GM12878 (cell line): ENCODE results near the gene HK1. TPM values are rescaled to one million over a fixed set of nuclear protein-coding genes. Genes with fewer than 3 reads are reported as not detected.
A peak's percentile ranks its signal among the peaks of the same experiment; 100 is the strongest.

ENCODE experiments used
- BHLHE40 ChIP-seq, 2 experiments: fragments of 450-650 bp in 1 of 2; IDR thresholded peaks; 2 replicates each; pipeline ENCODE4 v1.6.1; 2011 to 2017; ENCODE audit warnings: low read depth in 2 of 2, borderline replicate concordance in 1 of 2, improper control_type of control experiment in 1 of 2, low read length in 1 of 2, mild to moderate bottlenecking in 1 of 2
- CBX5 ChIP-seq: sonication (generic); IDR thresholded peaks from 2 replicates; pipeline ENCODE4 v1.6.1; 2016; ENCODE audit warnings: low read depth, moderate library complexity, mild to moderate bottlenecking, inconsistent platforms
- CHD1 ChIP-seq: IDR thresholded peaks from 2 replicates; pipeline ENCODE4 v1.6.1; 2012; ENCODE audit warnings: low read depth, low read length, improper control_type of control experiment
- CHD2 ChIP-seq: IDR thresholded peaks from 2 replicates; pipeline ENCODE4 v1.6.1; 2011; ENCODE audit warnings: low read depth, low read length, improper control_type of control experiment, borderline replicate concordance
- CHD4 ChIP-seq: fragments of 200-600 bp; sonication (generic); IDR thresholded peaks from 2 replicates; pipeline ENCODE4 v1.6.1; 2016; ENCODE audit warnings: mild to moderate bottlenecking
- CREB1 ChIP-seq: IDR thresholded peaks from 2 replicates; pipeline ENCODE4 v1.6.1; 2012; ENCODE audit warnings: low read depth, mild to moderate bottlenecking, inconsistent platforms
- CREM ChIP-seq: IDR thresholded peaks from 2 replicates; pipeline ENCODE4 v1.6.1; 2014; ENCODE audit warnings: antibody characterized with exemption, low read depth
- FOXK2 ChIP-seq: fragments of 450-650 bp; IDR thresholded peaks from 2 replicates; pipeline ENCODE4 v1.6.1; 2017; ENCODE audit warnings: mild to moderate bottlenecking, moderate library complexity
- FOXM1 ChIP-seq: IDR thresholded peaks from 2 replicates; pipeline ENCODE4 v1.6.1; 2012; ENCODE audit warnings: low read depth, mild to moderate bottlenecking, inconsistent platforms, low read length, moderate library complexity
- GATAD2B ChIP-seq: fragments of 450-650 bp; conservative IDR thresholded peaks from 2 replicates; pipeline ENCODE4 v1.6.1; 2017; ENCODE audit warnings: low read depth, mild to moderate bottlenecking, moderate library complexity
- HDAC2 ChIP-seq: fragments of 200-600 bp; sonication (generic); IDR thresholded peaks from 2 replicates; pipeline ENCODE4 v1.6.1; 2017
- MEF2B ChIP-seq: fragments of 450-650 bp; IDR thresholded peaks from 2 replicates; pipeline ENCODE4 v1.6.1; 2018; ENCODE audit warnings: mild to moderate bottlenecking, moderate library complexity; ENCODE audit not compliant: partially characterized antibody, poor library complexity, severe bottlenecking
- POLR2A ChIP-seq: IDR thresholded peaks from 2 replicates; pipeline ENCODE4 v1.6.1; 2011; ENCODE audit warnings: low read depth, mild to moderate bottlenecking, low read length
- POU2F2 ChIP-seq: IDR thresholded peaks from 3 replicates; pipeline ENCODE4 v1.6.1; 2011; ENCODE audit warnings: low read depth, mild to moderate bottlenecking, low read length, borderline replicate concordance
- RAD21 ChIP-seq: IDR thresholded peaks from 2 replicates; pipeline ENCODE4 v1.6.1; 2011; ENCODE audit warnings: mild to moderate bottlenecking, low read depth, low read length, moderate library complexity; ENCODE audit not compliant: insufficient read depth
- RUNX3 ChIP-seq: IDR thresholded peaks from 2 replicates; pipeline ENCODE4 v1.6.1; 2012; ENCODE audit warnings: low read length, inconsistent platforms
- TCF12 ChIP-seq: IDR thresholded peaks from 2 replicates; pipeline ENCODE4 v1.6.1; 2011; ENCODE audit warnings: low read depth, mild to moderate bottlenecking, low read length
- ZNF207 ChIP-seq: fragments of 450-650 bp; IDR thresholded peaks from 2 replicates; pipeline ENCODE4 v1.6.1; 2014; ENCODE audit warnings: antibody characterized with exemption, mild to moderate bottlenecking, borderline replicate concordance
- polyA plus RNA-seq, 11 experiments: library from polyadenylated mRNA; depleted of rRNA in 4 of 11; unstranded in 6 of 11; stranded (reverse) in 5 of 11; fragments of >200 nt; fragmentation: Nextera tagmentation in 4 of 11; fragmentation: Illumina TruSeq in 1 of 11; extraction: Ambion mirVana in 4 of 11; extraction: Trizol in 1 of 11; gene quantifications; 1 replicate in 1 of 11; 2 replicates in 10 of 11; pipeline versions ENCODE4 v1.2.1 to v1.2.3, GENCODE V29; 2011 to 2016; ENCODE audit warnings: inconsistent platforms in 2 of 11, missing spikeins in 2 of 11, low read depth in 1 of 11
- total RNA-seq, 4 experiments: library from RNA; depleted of rRNA in 3 of 4; stranded (reverse); fragments of >200 nt in 3 of 4; fragmentation: Illumina TruSeq in 1 of 4; extraction: Trizol in 1 of 4; gene quantifications; 2 replicates each; pipeline versions ENCODE4 v1.2.1 to v1.2.3, GENCODE V29; 2013 to 2021
- TF ChIP-seq, protein P1 (sequence below): IDR thresholded peaks from 2 replicates; pipeline ENCODE4 v1.6.1; 2011; ENCODE audit warnings: borderline replicate concordance, low read depth, mild to moderate bottlenecking, moderate library complexity, low read length; ENCODE audit not compliant: insufficient read depth, poor library complexity, severe bottlenecking
- TF ChIP-seq, protein P2 (sequence below): fragments of 450-650 bp; IDR thresholded peaks from 2 replicates; pipeline ENCODE4 v1.6.1; 2018; ENCODE audit warnings: borderline replicate concordance, mild to moderate bottlenecking; ENCODE audit not compliant: partially characterized antibody
- TF ChIP-seq, protein P3 (sequence below): fragments of 450-650 bp; IDR thresholded peaks from 2 replicates; pipeline ENCODE4 v1.6.1; 2017; ENCODE audit warnings: low read depth, mild to moderate bottlenecking, moderate library complexity
- TF ChIP-seq, protein P4 (sequence below): fragments of 450-650 bp; IDR thresholded peaks from 2 replicates; pipeline ENCODE4 v1.6.1; 2016; ENCODE audit warnings: mild to moderate bottlenecking
- TF ChIP-seq, protein P5 (sequence below): IDR thresholded peaks from 2 replicates; pipeline ENCODE4 v1.6.1; 2012; ENCODE audit warnings: low read depth, low read length, improper control_type of control experiment

The HK1 gene
- total and polyA plus RNA-seq, 10 of the 15 experiments (the other 5 are each of a cell fraction or from before 2014, with no cell fraction given): 3.4 to 77.3 (median 46.6) TPM

DNA sequence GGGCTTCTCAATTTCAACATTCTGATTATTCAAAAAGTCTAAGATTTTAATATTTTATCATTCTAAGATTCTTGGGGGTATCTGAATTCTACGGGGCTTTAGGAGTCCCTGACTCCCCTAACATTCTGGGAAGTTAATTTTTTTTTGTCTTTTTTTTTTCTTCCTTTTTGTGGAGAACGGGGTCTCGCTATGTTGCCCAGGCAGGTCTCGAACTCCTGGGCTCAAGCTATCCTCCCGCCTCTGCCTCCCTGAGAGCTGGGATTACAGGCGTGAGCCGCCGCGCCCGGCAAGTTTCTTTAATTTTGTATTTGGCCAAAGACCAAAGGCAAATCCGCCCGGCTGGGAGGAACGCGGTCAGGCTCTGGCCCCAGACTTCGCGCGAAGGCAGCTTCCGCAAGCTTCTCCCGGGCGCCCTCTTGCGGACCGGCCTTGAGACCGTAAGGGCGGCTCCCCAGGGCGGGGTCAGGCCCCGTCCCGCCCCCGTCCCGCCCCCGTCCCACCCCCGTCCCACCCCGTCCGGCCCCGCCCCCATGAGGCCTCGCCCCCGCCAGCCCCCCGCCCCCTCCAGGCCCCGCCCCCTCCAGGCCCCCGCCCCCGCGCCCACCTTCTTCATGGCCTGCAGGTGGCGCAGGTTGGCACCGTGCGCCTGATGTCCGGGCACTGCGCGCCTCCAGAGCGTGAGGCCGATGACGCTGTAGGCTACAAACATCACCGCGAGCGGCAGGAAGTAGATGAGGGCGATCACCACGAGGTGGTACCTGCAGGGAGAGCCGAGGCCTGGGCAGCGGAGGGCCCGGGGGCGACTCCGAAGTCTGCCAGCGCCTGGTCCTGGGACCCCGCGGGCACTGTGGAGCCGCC, 130.3 kb downstream of the HK1 start (continued):
- TF ChIP-seq, protein P1, sequence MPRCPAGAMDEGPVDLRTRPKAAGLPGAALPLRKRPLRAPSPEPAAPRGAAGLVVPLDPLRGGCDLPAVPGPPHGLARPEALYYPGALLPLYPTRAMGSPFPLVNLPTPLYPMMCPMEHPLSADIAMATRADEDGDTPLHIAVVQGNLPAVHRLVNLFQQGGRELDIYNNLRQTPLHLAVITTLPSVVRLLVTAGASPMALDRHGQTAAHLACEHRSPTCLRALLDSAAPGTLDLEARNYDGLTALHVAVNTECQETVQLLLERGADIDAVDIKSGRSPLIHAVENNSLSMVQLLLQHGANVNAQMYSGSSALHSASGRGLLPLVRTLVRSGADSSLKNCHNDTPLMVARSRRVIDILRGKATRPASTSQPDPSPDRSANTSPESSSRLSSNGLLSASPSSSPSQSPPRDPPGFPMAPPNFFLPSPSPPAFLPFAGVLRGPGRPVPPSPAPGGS: peak; percentile 52
- TF ChIP-seq POU2F2 (no peak), CREB1 (peak; percentile 86), CBX5 (no peak), CHD2 (0 out of 2 replicates have a peak, but pooled peaks have one; percentile 10), FOXK2 (no peak), ZNF207 (0 out of 2 replicates have a peak, but pooled peaks have one; percentile 35), POLR2A (peak; percentile 78), RAD21 (peak; percentile 27), RUNX3 (no peak; the same call in 1 of the 2 replicates), MEF2B (peak; percentile 30), TCF12 (no peak), GATAD2B (peak; percentile 76), CHD4 (no peak), FOXM1 (0 out of 2 replicates have a peak, but pooled peaks have one; percentile 7), CREM (peak; percentile 70), CHD1 (no peak), BHLHE40 (IDR thresholded peaks at IDR 0.05; ENCODE audit: borderline replicate concordance in 1 of 2, low read depth in 2 of 2, low read length in 1 of 2) (peak; percentile 30 to 78; a peak in 2 of 4 replicates), HDAC2 (no peak)
- TF ChIP-seq, protein P2, sequence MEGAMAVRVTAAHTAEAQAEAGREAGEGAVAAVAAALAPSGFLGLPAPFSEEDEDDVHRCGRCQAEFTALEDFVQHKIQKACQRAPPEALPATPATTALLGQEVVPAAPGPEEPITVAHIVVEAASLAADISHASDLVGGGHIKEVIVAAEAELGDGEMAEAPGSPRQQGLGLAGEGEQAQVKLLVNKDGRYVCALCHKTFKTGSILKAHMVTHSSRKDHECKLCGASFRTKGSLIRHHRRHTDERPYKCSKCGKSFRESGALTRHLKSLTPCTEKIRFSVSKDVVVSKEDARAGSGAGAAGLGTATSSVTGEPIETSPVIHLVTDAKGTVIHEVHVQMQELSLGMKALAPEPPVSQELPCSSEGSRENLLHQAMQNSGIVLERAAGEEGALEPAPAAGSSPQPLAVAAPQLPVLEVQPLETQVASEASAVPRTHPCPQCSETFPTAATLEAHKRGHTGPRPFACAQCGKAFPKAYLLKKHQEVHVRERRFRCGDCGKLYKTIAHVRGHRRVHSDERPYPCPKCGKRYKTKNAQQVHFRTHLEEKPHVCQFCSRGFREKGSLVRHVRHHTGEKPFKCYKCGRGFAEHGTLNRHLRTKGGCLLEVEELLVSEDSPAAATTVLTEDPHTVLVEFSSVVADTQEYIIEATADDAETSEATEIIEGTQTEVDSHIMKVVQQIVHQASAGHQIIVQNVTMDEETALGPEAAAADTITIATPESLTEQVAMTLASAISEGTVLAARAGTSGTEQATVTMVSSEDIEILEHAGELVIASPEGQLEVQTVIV: no peak
- TF ChIP-seq, protein P3, sequence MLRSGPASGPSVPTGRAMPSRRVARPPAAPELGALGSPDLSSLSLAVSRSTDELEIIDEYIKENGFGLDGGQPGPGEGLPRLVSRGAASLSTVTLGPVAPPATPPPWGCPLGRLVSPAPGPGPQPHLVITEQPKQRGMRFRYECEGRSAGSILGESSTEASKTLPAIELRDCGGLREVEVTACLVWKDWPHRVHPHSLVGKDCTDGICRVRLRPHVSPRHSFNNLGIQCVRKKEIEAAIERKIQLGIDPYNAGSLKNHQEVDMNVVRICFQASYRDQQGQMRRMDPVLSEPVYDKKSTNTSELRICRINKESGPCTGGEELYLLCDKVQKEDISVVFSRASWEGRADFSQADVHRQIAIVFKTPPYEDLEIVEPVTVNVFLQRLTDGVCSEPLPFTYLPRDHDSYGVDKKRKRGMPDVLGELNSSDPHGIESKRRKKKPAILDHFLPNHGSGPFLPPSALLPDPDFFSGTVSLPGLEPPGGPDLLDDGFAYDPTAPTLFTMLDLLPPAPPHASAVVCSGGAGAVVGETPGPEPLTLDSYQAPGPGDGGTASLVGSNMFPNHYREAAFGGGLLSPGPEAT: 0 out of 2 replicates have a peak, but pooled peaks have one; percentile 16
- TF ChIP-seq, protein P4, sequence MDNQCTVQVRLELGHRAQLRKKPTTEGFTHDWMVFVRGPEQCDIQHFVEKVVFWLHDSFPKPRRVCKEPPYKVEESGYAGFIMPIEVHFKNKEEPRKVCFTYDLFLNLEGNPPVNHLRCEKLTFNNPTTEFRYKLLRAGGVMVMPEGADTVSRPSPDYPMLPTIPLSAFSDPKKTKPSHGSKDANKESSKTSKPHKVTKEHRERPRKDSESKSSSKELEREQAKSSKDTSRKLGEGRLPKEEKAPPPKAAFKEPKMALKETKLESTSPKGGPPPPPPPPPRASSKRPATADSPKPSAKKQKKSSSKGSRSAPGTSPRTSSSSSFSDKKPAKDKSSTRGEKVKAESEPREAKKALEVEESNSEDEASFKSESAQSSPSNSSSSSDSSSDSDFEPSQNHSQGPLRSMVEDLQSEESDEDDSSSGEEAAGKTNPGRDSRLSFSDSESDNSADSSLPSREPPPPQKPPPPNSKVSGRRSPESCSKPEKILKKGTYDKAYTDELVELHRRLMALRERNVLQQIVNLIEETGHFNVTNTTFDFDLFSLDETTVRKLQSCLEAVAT: peak; percentile 56; the same call in 1 of the 2 replicates
- TF ChIP-seq, protein P5, sequence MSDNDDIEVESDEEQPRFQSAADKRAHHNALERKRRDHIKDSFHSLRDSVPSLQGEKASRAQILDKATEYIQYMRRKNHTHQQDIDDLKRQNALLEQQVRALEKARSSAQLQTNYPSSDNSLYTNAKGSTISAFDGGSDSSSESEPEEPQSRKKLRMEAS: peak; percentile 90
